NB4 (cell line): Measurements from ENCODE around the gene RBM45.

Experiments used
- MYC ChIP-seq: IDR thresholded peaks from 2 replicates; pipeline ENCODE4 v1.6.1; 2011; ENCODE audit warnings: low read depth, low read length
- POLR2A ChIP-seq: IDR thresholded peaks from 2 replicates; pipeline ENCODE4 v1.6.1; 2011; ENCODE audit warnings: mild to moderate bottlenecking; ENCODE audit not compliant: insufficient read length; ENCODE audit errors: extremely low read depth
- TF ChIP-seq, protein P1 (sequence below): IDR thresholded peaks from one replicate; pipeline ENCODE4 v1.5.1; 2012; ENCODE audit warnings: low read depth, low read length
- TF ChIP-seq, protein P2 (sequence below): IDR thresholded peaks from 2 replicates; pipeline ENCODE4 v1.6.1; 2011; ENCODE audit warnings: low read depth, low read length

GRCh38 chr2:178069551-178069950 lies 42.7 kb upstream of the RBM45 start:
- TF ChIP-seq, protein P1, sequence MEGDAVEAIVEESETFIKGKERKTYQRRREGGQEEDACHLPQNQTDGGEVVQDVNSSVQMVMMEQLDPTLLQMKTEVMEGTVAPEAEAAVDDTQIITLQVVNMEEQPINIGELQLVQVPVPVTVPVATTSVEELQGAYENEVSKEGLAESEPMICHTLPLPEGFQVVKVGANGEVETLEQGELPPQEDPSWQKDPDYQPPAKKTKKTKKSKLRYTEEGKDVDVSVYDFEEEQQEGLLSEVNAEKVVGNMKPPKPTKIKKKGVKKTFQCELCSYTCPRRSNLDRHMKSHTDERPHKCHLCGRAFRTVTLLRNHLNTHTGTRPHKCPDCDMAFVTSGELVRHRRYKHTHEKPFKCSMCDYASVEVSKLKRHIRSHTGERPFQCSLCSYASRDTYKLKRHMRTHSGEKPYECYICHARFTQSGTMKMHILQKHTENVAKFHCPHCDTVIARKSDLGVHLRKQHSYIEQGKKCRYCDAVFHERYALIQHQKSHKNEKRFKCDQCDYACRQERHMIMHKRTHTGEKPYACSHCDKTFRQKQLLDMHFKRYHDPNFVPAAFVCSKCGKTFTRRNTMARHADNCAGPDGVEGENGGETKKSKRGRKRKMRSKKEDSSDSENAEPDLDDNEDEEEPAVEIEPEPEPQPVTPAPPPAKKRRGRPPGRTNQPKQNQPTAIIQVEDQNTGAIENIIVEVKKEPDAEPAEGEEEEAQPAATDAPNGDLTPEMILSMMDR, result no peak
- no peak for TF ChIP-seq POLR2A
- no peak for TF ChIP-seq MYC
- TF ChIP-seq, protein P2, sequence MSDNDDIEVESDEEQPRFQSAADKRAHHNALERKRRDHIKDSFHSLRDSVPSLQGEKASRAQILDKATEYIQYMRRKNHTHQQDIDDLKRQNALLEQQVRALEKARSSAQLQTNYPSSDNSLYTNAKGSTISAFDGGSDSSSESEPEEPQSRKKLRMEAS, result no peak
